Stimulated activated CD4-positive, alpha-beta T cell treated with anti-CD3 and anti-CD28 coated beads, Interleukin-12 subunit alpha, Interleukin-12 subunit beta, amount 100 ng/mL, for 48 hours (primary cell): ENCODE results near the gene COLEC12.

Source experiments
- DNase-seq, 3 donors: peaks; one replicate each; pipeline ENCODE4 v3.0.0-alpha.2; 2020; ENCODE audit warnings: low read depth in 2 of 3, low spot score in 1 of 3

COLEC12 gene

DNA sequence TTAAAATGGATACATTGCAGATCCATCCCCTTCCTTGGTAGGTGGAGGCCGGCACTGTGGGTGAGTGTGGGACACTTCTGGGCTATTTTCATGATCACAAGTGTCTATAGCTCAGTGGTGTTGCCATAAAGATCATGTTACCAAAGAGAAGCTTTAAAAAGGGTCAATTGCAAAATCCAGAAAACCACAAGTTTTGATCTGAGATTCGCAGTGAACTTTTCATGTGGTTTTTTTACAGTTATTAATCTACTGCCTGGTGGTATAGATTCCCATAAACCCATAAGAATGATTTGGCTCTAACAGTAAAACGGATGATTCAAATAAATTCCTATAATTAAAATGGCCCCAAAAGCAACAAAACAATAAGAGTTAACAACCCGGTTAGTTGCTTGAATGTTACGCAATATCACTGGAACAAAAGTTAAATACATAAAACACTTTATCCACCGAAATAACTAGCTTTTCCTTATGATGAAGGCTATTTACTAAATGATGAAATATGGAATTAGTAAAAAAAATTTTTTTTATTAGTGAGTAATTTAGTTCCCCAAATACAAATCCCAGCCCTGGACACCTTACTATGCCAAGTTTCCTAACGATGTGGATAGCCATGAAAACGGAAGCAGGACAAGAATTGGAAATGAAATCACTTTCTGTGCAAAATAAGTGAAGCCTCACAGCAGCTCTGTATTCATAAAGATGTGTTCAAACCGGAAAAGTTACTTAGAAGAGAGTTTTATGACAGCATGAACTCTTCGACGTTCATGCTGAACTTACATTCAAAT lies 137.0 kb downstream of the COLEC12 start:
- no peak for DNase-seq

- no peak for DNase-seq
Measured at GRCh38 chr18:362311-363290, 137.9 kb downstream of the COLEC12 start.

DNA sequence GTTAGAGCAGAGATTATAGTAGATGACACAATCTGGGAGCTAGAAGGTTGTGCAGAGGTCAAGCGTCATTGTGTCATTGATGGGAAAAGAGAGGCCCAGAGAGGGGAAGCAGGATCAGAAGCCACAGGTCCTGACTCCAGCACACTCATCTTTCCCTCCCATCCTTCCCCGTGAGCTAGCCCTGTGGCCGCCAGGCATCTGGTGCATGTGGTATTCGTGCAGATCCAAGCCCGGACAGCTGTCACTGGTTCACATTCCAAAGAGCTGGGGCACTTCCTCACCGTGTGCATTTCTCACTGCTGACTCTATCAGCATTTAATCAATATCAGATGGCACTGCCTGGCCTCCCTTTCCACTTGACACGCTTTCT lies 138.6 kb downstream of the COLEC12 start:
- no peak for DNase-seq

DNA sequence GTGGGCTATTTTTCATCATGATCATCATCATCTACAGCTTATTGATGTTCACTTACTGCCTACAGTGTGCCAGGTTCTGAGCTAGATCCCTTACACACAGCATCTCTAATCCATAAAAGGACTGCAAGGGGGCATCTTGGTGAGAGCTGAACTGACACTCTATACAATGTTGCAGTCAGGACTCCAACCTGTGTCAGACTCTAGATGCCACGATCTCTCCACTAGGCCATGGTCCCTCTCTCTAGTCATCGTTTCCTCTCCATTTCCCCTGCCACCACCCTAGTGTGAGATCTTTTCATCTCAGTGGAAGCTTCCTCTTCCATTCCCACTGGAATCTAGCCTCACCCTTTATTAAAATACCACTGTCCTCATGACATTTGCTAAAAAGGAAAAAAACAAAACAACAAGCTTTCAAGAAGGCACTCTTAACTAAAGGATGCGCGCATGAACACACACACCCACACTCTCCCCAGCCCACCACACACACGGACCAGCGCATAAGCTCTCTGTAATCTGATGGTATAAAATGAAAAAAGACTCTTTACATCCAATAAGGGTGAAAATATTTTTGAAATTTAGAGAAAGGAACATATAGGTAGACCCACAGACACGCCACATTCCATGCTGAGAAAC lies 139.3 kb downstream of the COLEC12 start:
- no peak for DNase-seq

DNA sequence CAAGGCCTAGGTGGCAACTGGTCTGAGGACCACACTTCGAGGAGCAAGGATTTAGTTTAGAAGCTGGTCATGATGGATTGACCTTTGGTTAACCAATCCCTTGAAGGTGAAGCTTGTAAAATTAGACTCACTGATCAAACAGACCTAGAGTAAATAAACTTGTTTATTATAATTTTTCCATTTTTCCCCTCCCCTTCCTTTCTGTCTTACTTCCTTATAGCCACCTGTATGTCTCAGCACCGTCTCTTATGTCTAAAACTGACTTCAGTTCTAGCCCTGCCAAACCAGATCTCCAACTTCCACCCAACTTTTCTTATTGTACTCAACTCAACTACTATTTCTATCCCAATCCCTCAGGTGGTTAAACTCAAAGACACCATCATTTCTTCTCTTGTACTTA lies 139.8 kb downstream of the COLEC12 start:
- DNase-seq = no peak

- no peak for DNase-seq
Measured at GRCh38 chr18:356778-357177, 143.7 kb downstream of the COLEC12 start.

DNA sequence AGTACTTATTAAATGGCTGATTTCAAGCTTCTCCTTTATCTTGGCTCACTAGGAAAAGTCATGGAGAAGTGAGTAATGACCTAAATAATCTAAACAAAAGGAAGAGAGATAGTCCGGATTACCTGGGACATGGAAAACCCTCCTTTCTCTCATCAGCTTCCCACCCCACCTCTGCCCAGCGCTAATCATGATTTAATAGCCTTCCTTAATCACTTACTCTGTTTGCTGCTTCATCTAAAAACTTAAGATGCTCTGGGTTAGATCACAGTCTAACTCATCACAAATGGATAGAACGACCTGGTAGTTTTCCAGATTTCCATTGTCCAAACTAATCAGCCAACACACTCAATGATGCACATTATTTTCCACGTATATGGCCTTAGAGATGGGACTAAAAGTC lies 144.8 kb downstream of the COLEC12 start:
- DNase-seq = no peak

DNA sequence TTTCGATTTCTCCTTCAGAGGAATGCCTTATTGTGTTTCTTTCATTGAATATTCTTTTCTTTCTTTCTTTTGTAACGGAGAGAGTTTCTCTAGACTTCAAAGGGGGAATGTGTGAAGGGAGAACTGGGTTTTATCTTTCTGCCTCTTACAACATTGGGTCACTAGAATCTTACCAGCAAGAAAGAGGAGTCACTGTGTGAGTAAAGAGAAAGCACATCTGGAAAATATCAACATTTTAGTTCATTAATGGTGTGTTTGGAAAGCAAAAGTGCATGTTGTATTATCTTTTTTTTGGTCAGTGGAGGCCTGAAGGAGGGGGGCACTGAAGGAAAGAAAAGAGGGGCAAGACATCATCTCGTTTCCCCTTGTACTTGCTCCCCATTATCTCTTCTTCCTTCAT lies 146.0 kb downstream of the COLEC12 start:
- DNase-seq = no peak

DNA sequence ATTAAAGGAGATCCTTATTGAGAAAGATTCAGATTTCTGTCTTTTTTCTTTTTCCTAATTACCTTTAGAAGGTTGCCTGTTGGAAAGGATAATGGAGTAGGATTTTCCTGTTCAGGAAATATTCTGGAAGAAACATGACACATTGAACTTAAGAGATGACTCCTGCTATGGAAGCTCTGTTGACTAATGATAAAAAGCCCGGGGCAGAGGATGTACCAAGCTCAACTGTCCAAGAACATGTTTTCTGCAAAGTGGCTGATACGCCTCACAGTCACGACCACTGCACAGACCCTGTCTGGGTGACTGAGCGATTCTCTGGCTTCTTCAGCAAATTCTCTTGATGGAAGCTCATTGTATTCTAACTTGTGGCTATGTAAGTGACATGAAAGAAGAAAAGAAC lies 146.5 kb downstream of the COLEC12 start:
- no peak for DNase-seq

DNA sequence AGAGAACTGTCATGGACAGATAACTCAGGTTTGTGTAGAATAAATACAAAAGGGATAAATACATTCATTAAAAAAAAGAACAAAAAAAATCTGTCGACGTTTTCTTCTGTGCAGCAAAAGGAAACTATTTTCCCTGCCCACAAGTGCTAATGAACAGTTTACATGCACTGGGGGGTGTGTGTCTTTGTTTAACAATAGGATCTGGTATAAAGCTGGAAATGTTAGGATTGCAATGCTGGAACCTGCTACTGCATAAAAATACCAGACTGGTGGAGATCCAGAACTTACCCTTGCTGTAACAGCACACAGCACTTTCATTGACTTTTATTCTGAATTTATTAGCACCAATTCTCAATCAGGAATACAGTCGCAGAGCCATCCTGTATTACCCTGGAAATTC lies 148.1 kb downstream of the COLEC12 start:
- DNase-seq = no peak

- DNase-seq = no peak
Measured at GRCh38 chr18:350953-351572, 149.4 kb downstream of the COLEC12 start.

DNA sequence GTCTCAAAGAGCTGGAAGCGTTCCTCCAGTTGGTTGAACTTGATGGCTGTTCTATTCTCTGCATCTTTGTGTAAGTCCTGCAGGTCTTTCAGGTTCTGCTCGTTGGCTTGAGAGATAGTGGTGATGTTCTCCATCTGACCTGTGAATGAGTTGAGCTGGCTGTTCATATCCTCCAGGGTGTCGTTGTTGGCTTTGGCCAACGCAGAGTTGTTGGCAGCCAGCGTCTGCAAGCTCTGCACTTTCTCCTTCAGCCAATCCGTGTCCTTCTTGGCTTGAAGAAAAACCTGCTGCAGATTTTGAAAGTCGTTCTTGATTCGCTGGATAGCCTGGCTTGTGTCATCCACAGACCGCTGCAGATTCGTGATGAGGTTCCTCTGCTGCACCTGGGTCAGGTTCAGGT lies 153.9 kb downstream of the COLEC12 start:
- no peak for DNase-seq

GRCh38 chr18:341102-341501 lies 159.4 kb downstream of the COLEC12 start:
- no peak for DNase-seq

GRCh38 chr18:340044-340443 lies 160.5 kb downstream of the COLEC12 start:
- DNase-seq = no peak

- DNase-seq = no peak
Measured at GRCh38 chr18:339200-339599, 161.3 kb downstream of the COLEC12 start.

GRCh38 chr18:336713-337112 lies 163.8 kb downstream of the COLEC12 start:
- DNase-seq = no peak

DNA sequence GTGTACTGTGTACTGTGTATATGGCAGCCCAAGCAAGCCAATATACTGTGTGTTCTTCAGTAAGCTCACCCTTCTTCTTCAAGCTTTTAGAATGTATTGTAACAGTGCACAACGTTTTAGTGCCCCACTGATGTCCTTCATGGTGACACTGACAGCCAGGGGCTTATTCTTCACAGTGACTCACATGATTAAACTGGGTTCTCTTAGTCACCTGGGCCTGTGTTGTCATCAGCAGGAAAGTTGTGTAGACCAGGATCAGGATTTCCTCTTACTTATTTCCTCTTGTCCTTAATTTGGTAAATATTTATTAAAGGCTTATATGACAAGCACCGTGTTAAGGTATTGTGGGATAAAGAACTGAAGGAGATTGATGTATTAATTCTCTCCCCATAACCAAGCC lies 164.8 kb downstream of the COLEC12 start:
- DNase-seq = no peak

DNA sequence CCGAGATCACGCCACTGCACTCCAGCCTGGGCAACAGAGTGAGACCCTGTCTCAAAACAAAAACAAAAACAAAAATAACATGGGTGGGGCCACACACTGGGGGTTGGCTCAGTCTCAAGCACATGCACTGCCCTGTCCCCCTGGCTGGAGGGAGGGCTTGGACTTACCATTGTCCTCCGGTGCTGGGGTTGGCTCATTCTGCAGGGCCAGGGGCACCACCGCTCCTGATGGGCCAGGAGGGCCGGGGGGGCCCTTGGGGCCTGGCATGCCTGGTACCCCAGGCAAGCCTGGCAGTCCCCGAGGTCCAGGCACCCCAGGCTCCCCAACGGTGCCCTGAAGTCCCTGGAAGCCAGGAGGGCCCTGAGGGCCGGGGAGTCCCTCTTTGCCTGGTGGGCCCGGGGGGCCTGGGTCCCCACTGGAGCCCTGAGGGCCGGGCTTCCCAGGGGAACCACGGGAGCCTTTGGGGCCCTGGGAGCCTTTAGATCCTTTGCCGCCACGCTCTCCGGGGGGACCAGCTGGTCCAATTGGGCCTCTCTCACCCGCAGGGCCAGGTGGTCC lies 165.8 kb downstream of the COLEC12 start:
- no peak for DNase-seq

GRCh38 chr18:332721-333510 lies 167.6 kb downstream of the COLEC12 start:
- no peak for DNase-seq

DNA sequence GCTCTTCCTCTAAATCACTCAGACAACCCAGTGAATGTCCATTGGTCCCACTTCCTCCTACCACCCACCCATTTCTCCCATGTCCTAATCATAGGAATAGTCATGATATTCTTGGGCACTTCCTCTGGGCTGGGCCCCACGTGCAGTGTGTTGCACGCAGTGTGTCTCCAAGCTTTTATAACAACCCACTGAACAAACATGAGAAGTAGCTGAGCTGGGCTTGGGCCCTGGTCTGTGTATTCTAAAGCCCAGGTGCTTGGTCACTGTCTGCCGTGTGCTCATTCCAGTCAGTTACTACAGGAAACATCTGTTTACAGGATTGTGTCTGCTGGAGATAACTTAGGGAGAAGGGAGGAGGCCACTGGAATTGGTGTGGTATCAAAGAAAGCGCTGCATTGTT lies 168.5 kb downstream of the COLEC12 start:
- DNase-seq = no peak
